A172 (cell line): ENCODE measurements around the gene MPST. TPM values are rescaled to one million over a fixed set of nuclear protein-coding genes. Genes with fewer than 3 reads are reported as not detected.

Experiments
- DNase-seq: peaks from one replicate; pipeline ENCODE4 v3.0.0-alpha.2; 2015; ENCODE audit warnings: low spot score
- total RNA-seq: library from RNA; depleted of rRNA; stranded (reverse); fragments of >200 nt; shearing (Covaris generic); gene quantifications from 2 replicates; pipeline ENCODE4 v1.2.3, GENCODE V29; 2014; rRNA removed

The MPST gene
- total RNA-seq, 1 experiment from 2014 or later: 57.0 TPM

DNA sequence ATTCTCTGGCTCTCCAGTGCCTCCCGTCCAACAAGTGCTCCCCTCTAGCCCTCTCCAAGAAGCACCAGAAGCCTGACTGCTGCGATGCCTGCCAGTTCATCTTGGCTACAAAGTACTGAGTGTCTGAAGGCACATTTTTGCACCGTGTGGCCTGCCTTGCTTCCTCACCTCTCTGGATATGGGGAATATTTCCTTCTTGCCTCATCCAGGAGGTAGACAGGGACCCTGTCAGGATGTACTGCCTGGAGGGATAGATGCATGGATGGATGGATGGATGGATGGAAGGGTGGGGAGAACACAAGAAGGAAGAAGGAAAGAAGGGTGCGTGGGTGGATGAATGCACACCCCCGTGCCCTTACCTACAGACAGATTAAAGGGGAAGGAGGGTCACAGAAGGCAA, 59.6 kb downstream of the MPST start:
- no peak for DNase-seq

Other genes starting within 250 kb of the MPST start
- gene IFT27, start 243.6 kb upstream of the MPST start, total RNA-seq: 12.5 and 14.2 TPM in 2 replicates
- gene PVALB, start 202.7 kb upstream of the MPST start, total RNA-seq: 1.2 TPM in 1 of 2 replicates, not detected in the other
- gene NCF4, start 158.7 kb upstream of the MPST start, total RNA-seq: not detected in 2 replicates
- gene CSF2RB, start 106.1 kb upstream of the MPST start, total RNA-seq: 0.02 TPM in 1 of 2 replicates, not detected in the other
- 37.3 and 48.1 TPM in 2 replicates for gene TST, start 295 bp upstream of the MPST start, total RNA-seq
- gene KCTD17, start 32.0 kb downstream of the MPST start, total RNA-seq: 20.5 and 21.3 TPM in 2 replicates
- not detected in 2 replicates for gene TMPRSS6, start 90.0 kb downstream of the MPST start, total RNA-seq
- gene IL2RB, start 130.2 kb downstream of the MPST start, total RNA-seq: 0.02 TPM in 1 of 2 replicates, not detected in the other
- gene C1QTNF6, start 168.5 kb downstream of the MPST start, total RNA-seq: 2.1 and 7.7 TPM in 2 replicates
- gene SSTR3, start 192.7 kb downstream of the MPST start, total RNA-seq: not detected in 2 replicates
- gene RAC2, start 224.5 kb downstream of the MPST start, total RNA-seq: 51.7 and 60.2 TPM in 2 replicates